ENCODE measurements around the gene NACC2.
"Not testable (repeated sequence)": the region's sequence is repeated elsewhere in the genome, so short reads cannot be mapped to it uniquely, and the experiment has no call there.

The NACC2 gene

GRCh38 chr9:136080716-136081112 is 14.4 kb downstream of the NACC2 start:
- no peak for DNase-seq (ENCODE audit: low read depth)

- DNase-seq (ENCODE audit: low read depth), result no peak
These were observed 15.2 kb downstream of the NACC2 start for GRCh38 chr9:136079916-136080246.

- DNase-seq (ENCODE audit: low read depth), result no peak
These were observed 15.7 kb downstream of the NACC2 start for GRCh38 chr9:136079211-136079915.

- DNase-seq (ENCODE audit: low read depth), result no peak
These were observed 16.5 kb downstream of the NACC2 start for GRCh38 chr9:136078498-136079011.

- no peak for DNase-seq (ENCODE audit: low read depth)
These were observed 17.1 kb downstream of the NACC2 start for GRCh38 chr9:136078024-136078423.

- no peak for DNase-seq (ENCODE audit: low read depth)
These were observed 17.6 kb downstream of the NACC2 start for GRCh38 chr9:136077491-136077890.

- DNase-seq (ENCODE audit: low read depth), result no peak
These were observed 19.0 kb downstream of the NACC2 start for GRCh38 chr9:136075881-136076678.

GRCh38 chr9:136075134-136075841 is 19.8 kb downstream of the NACC2 start:
- DNase-seq (ENCODE audit: low read depth), result no peak

GRCh38 chr9:136074706-136075105 is 20.4 kb downstream of the NACC2 start:
- DNase-seq (ENCODE audit: low read depth), result no peak

- DNase-seq (ENCODE audit: low read depth), result no peak
These were observed 32.2 kb downstream of the NACC2 start for GRCh38 chr9:136062657-136063439.

GRCh38 chr9:136061916-136062315 is 33.2 kb downstream of the NACC2 start:
- not testable (repeated sequence) for DNase-seq (ENCODE audit: low read depth)

GRCh38 chr9:136061405-136061804 is 33.7 kb downstream of the NACC2 start:
- DNase-seq (ENCODE audit: low read depth), result no peak

GRCh38 chr9:136060671-136061371 is 34.3 kb downstream of the NACC2 start:
- no peak for DNase-seq (ENCODE audit: low read depth)

GRCh38 chr9:136059851-136060670 is 35.0 kb downstream of the NACC2 start:
- DNase-seq (ENCODE audit: low read depth), result no peak

- DNase-seq (ENCODE audit: low read depth), result no peak
These were observed 35.7 kb downstream of the NACC2 start for GRCh38 chr9:136059321-136059791.

GRCh38 chr9:136058801-136059302 is 36.2 kb downstream of the NACC2 start:
- DNase-seq (ENCODE audit: low read depth), result no peak

GRCh38 chr9:136058084-136058483 is 37.0 kb downstream of the NACC2 start:
- DNase-seq (ENCODE audit: low read depth), result no peak

- no peak for DNase-seq (ENCODE audit: low read depth)
These were observed 37.6 kb downstream of the NACC2 start for GRCh38 chr9:136057236-136058081.
